Muscle of arm (tissue), 12 donors: ENCODE measurements around the gene CPTP. TPM values are rescaled to one million over a fixed set of nuclear protein-coding genes. Genes with fewer than 3 reads are reported as not detected.
A peak's percentile ranks its signal among the peaks of the same experiment; 100 is the strongest.

ENCODE experiments used
- DNase-seq: peaks from one replicate; pipeline ENCODE4 v3.0.0-alpha.2; 2013
- polyA plus RNA-seq, 12 donors: library from polyadenylated mRNA; unstranded; fragments of 120-200 nt; gene quantifications; one replicate each; pipeline ENCODE4 v1.2.1, GENCODE V29; 2013; ENCODE audit not compliant: insufficient read length in 12 of 12

CPTP gene
- polyA plus RNA-seq, 12 donors = 10.5 to 22.7 (median 13.5) TPM; not detected in 1

DNA sequence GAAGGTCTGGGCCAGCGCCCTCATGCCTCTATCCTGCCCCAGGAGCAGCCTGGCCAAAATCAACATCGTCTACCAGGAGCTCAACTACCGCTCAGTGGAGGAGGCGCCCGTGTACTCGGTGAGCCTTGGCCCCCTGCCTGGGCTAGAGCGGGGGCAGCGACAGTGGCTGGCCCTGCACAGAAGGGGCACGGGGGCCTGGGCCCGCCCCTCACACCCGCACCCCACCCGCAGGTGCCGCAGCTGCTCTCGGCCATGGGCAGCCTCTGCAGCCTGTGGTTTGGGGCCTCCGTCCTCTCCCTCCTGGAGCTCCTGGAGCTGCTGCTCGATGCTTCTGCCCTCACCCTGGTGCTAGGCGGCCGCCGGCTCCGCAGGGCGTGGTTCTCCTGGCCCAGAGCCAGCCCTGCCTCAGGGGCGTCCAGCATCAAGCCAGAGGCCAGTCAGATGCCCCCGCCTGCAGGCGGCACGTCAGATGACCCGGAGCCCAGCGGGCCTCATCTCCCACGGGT, 33.5 kb upstream of the CPTP start:
- DNase-seq = no peak

DNA sequence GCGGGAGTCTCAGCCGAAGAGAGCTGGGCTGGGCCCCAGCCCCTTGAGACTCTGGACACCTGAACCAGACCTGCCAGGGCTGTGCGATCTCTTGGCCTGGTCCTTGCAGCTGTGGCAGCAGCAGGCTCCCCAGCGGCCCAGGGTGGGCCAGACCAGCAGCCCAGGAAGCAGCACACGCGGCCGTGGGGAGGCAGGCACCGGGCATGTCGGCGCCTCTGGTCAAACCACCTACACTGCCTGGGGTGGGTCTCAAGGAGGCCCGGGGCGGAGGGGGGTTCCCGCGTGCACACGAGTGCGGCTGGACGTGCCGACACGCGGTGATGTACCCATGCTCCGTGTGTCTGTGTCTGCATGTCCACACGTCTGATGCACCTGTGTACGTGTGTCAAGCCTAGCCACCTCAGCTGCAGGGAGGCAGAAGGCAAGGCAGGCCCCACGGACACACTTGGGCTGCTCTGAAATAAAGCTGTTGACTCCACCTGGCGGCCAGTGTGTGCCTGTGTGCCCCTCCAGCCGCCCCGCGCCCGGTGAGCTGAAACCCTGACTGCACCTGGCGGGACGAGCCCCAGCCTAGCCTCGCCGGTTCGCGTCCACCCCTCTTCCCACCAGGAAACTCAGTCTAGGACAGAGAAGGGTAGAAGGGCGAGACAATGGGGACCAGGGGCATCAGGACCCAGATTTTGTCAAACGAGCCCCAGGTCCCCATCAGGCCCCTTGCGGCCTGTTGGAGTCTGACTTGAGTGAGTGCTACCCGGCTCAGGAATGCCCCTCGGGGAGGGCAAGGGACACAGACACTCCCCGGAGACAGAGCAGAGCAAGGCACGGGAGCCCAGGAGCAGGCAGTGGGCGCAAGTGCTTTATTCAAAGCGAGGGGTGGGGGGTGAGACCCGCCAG, 32.8 kb upstream of the CPTP start:
- DNase-seq = peak; percentile 53

DNA sequence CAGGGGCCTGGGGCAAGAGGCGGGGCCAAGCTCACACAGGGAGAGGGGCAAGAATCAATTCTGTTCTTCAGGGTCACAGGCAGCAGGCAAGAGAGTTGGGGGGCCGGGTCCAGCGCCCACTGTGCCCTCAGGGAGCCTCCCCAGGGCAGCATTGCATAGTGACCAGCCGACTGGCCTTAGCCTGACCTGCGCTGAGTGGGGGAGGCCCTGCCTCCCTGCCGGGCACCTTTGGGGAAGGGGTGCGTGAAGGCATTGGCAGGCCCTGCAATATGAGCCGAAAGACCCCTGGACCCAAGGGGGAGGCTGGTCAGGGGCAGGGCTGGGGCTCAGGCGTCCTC, 32.2 kb upstream of the CPTP start:
- DNase-seq = no peak

DNA sequence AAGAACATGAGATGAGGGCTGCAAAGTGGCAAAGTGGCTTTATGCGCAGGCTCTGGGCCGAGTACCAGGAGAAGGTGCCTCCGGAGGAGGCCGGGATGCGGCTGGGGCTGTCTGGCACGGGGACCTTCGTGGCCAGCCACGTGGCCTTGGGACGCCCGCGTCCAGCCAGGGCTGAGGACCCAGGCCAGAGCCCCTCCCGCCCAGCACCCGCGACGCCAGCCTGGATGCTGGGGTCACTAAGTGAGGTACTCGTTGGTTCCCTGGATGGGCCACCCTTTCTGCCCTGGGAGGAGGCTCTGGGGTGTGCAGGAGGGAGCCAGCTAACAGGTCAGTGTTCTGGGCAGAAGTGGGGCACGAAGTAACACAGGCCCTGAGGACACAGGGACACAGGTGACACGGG, 31.8 kb upstream of the CPTP start:
- no peak for DNase-seq

DNA sequence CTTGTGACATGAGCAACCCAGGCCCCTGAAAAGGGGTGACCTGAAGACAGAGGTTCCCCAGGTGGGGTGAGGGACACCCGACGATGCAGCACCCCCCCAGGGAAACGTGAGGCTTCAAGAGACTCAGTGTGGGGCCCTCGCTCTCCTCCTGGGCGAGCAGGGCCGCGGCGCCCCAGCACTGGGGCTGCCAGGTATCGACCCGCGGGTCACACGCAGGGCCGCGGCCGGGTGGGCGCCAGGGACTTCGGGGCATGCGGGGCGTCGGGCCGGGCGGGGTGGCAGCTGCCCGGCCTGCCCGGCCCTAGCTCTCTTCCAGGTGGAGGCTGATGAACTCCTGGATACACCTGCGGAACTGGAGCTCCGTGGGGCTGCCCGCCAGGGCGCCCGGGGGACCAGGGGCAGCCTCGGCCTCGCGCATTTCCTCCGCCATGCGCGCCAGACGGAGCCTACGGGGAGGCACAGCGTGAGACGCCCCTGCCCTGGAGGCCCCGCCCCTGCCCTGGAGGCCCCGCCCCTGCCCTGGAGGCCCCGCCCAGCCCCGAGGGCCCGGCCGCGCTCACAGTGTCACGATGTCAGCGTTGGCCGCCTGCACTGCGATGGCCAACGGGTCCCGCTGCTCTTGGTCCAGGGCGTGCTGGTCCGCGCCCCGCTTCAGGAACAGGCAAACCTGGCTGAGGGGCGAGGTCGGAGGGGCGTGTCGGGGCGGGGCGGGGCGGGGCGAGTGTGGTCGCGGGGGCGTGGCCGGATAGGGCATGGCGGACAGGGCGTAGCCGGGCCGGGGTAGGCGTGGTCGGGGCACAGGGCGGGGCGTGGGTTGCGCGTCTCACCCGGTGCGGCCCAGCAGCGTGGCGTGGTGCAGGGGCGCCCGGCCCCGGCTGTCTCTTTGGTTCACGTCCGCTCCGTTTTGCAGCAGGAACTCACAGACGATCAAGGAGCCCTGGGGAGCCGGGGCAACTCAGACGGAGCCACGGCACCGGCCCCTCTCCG, 31.0 kb upstream of the CPTP start:
- no peak for DNase-seq

DNA sequence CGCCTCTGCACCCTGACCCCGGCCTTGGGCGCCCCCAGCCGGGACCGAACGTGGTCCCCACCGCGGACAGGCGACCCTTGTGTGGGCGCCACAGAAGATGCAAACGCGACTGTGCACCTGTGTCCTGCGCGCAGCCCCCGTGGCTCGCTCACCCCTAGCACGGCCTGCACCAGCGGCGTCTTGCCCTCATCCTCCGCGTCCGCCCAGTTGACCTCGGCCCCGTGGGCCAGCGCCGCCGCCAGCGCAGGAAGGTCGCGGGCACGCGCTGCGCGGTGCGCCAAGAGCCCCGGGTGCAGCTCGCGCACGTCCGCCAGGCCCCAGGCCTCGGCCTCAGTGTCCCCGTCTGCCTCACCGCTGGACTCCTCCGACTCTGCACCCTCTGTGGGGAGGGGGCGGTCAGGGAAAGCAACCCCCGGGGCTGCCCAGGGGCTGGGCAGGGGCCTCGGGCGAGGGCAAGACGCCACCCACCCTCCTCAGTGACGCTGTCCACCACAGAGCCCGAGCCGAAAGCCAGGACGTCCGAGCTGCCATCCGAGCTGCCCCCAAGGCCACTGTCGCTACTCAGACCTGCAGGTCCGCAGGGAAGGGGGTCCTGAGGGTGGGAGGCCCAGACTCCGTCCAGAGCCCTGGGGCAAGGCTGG, 30.2 kb upstream of the CPTP start:
- no peak for DNase-seq

DNA sequence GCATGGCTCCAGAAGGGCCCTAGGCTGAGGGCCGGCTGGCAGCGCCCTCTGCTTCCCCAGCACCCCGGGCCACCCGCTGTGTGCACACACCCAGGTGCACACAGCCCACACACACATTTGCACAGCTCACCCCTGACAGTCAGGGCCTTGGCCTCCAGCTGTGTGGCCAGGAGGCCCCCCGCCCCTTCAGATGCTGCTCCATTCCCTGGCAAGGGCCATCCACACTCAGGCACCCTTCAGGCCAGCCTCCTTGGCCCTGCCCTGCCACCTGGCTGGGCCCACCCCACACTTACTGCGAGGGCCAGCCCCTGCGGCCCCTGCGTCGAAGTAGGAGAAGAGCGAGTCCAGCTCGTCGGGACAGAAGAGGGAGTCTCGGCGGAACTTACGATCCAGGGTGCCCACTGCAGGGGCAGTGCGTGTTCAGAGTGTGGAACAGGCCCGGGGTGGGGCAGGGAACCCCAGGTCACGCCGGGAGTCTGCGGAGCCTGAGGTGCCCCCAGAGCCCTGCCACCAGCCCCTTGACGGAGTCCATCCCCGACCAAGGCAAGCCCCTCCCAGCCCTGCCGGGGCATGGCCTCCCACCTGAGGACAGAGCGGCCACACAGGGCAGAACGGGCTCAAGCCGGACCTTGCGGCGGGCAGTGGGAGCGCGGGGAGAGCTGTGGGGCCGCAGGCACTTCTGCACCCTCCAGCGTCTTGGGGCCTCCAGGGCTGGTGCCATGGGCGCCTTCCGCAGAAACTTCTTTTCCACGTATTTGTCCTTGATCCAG, 29.3 kb upstream of the CPTP start:
- DNase-seq = no peak

DNA sequence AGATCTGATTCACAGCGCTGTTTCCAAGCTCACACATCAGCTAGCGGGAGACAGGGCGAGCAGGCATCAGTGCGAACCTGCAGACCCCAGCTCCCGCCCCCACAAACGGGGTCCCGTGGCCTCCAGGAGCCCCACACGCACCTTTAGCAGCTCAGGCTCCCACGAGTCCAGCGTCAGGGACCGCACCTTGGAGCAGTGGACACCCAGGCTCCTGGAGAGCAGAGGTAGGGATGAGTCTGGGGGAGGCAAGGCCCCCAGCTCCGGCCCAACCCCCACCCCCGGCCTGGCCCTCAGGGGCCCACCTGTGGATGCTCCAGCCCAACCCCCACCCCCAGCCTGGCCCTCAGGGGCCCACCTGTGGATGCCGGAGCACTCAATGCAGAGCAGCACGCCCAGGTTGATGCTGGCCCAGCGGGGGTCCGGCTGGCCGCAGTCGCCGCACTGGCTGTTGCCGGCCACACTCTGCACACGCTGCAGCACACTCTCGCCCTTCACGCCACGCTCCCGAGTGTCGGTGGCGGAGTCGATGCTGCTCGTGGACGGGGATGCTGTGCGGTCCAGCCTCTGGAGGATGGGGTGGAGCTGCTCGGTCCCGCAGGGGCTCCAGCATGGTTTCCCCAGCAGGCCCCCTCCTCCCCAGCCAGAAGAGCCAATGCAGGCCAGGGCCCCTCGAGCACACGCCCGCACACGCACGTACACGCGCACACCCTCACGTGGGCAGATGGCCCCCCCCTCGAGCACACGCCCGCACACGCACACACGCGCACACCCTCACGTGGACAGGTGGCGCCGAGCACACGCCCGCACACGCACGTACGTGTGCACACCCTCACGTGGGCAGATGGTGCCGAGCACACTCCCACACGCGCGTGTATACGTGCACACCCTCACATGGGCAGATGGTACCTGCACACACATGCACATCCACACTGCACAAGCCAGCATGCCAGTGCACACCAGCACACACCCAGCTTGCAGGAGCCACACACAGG, 28.2 kb upstream of the CPTP start:
- DNase-seq = no peak

DNA sequence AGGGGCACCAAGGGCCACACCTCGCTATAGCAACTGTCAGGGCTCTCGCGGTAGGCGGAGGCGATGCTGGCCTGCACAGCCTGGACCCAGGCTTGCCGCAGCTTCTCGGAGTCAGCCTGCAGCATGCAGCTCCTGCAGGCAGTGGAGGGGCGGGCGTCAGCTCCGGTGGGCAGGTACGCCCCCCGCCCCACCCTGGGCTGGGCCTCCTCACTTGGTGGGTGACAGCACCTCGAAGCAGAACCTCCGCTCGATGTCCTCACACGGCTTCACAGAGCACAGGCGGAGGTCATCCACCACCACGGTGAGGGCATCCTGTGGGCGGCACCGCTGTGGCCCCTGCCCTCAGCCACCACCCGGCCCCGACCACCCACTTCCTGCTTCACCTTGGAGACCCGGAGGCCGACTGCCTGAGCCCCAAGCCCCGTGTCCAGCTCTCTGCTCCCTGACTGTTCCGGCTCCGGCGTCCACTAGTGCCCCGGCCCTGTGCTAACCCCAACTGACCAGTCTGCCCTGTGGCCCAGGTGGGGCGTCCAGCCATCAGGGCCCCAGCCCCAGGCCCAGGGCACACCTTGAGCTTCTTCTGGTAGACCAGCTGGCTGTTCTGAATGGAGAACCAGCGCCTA, 26.7 kb upstream of the CPTP start:
- no peak for DNase-seq

DNA sequence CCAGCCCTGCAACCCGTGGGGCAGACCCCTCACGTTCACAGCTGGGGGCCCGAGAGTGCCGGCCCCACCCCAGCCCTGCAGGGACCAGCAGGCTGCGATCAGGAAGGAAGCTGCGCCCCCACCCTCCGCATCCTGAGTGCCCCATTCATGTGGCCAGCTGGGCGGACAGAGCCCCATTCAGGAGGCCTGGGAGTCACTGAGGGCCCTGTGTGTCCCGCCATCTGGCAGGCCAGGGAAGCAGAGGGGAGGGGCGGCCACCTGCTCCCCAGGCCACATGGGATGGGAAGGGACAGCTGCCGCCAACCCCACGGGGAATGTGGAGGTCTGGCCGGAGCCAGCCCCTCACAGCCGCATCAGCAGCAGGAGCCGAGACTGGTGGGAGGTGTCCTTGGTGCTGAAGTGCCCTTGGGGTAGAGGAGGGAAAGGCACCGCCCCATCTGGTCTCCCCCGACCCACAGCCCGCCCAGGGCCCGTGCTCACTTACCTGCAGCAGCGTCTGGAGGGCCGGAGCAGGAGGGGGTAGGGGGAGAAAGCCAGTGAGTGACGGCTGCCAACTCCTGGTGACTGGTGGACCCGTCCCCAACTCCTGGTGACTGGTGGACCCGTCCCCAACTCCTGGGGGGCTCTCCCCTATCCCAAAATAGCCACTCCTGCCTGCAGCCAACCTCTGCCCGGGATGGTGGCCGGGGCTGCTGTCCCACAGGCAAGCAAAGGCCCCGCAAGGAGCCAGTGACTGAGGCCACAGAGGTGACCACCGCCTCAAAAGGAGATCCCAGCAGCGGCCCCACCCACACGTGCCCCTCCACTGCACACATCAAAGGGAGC, 25.5 kb upstream of the CPTP start:
- DNase-seq = peak; percentile 50

DNA sequence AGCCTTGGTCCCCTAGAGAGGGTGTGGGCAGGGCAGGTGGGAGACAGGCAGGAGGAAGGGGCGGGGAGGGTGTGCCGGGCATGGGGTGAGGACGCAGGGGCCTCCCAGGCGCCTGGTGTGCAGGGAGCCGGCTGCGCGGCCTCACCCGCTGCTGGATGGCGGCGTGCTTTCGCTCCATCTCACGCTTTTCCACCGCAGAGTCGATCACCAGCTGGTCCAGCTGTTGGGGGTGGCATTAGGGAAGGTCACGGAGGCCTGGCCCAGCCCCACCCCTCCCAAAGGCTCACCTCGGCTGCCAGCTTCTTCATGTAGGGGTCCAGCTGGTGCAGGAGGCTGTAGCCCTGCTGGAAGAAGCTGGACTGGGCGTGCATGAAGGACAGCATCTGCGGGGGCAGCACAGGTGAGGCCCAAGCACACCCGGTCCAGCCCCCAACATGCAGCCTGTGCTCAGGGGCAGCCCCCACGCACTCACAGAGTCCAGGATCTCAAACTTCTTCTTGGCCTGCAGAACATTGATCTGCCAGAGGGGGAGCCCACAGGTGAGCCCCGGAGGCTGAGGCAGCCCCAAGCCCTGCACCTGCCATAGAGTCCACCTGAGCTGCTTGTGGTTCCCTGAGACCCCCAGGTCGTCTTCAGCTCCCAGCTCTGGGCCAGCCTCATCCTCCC, 24.8 kb upstream of the CPTP start:
- no peak for DNase-seq

DNA sequence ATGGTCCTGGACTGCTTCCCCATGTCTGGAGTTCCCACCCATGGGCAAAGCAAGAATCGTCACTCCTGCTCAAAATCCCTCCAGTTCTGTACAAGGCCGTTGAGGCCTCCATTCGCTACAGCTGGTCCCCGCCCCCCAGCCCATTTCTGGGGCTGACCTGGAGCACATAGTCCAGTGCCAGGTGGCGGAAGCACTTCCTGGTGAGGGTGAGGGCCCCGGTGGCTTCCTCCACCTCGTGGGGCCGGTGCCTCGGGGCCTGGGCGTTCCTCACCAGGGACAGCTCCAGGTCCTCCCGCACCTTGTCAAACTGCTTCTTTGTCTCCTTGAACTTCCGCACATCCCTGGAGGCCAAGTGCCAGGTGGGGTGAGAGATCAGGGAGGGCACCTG, 24.3 kb upstream of the CPTP start:
- no peak for DNase-seq

DNA sequence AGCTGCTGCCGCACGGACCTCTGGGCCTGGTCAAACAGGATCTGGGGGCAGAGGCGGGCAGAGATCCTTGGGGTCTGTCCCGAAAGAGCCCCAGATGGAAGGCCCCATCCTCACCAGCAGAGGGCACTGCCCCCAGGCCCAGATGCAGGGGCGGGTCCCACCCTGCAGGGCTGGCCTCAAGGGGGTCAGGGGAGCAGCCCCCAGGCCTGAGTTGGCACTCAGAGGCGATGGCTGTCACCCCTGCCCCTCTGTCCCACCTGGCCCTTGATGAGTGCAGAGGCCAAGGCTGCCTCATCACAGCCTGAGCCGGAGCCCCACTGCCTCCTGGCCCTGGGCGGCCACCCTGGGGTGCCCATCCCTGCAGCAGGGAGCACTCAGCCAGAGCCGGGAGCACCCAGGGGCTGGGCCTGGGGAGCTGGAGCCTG, 22.6 kb upstream of the CPTP start:
- no peak for DNase-seq

DNA sequence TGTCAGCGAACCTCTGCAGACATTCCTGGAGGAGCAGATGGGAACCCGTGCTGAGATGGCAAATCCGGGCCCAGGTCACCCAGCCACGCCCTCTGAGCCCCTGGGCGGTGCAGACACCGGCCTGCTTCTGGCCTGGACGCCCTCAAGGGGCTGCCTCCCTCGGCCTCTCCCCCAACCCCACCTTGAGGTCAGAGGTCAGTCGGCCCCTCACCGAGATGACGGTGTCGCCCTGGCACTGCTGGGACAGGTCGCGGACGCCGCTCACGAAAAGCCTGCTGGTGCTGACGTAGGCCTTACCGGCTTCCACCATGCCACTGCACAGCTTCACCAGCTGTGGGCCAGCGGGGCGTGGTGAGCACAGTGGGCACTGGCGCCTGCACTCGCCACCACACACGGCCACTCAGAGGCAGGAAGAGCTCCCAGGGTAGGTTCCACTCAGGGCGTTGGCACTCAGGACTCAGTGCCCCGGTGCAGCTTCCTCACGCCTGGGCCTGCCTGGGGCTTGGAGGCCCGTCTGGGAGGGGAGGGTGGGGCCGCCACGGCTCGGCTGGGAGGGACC, 21.6 kb upstream of the CPTP start:
- no peak for DNase-seq

DNA sequence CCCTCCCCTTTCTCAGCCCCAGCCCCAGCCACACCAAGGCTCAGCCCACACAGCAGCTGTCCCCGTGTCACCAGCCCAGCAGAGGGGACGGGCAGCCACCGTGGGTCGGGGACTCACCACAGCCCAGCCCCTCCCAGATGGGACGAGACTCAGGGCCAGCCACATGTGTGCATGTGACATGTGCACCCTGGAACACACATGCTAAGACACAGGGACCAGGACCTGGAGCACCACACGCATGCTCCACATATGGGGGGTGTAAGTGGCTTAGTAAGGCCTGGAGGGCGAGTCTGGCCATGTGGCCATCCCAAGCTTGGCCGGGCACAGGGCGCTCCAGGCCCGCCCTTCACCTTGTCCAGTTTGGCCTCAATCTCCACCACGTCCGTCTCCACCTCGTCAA, 20.9 kb upstream of the CPTP start:
- DNase-seq = no peak

DNA sequence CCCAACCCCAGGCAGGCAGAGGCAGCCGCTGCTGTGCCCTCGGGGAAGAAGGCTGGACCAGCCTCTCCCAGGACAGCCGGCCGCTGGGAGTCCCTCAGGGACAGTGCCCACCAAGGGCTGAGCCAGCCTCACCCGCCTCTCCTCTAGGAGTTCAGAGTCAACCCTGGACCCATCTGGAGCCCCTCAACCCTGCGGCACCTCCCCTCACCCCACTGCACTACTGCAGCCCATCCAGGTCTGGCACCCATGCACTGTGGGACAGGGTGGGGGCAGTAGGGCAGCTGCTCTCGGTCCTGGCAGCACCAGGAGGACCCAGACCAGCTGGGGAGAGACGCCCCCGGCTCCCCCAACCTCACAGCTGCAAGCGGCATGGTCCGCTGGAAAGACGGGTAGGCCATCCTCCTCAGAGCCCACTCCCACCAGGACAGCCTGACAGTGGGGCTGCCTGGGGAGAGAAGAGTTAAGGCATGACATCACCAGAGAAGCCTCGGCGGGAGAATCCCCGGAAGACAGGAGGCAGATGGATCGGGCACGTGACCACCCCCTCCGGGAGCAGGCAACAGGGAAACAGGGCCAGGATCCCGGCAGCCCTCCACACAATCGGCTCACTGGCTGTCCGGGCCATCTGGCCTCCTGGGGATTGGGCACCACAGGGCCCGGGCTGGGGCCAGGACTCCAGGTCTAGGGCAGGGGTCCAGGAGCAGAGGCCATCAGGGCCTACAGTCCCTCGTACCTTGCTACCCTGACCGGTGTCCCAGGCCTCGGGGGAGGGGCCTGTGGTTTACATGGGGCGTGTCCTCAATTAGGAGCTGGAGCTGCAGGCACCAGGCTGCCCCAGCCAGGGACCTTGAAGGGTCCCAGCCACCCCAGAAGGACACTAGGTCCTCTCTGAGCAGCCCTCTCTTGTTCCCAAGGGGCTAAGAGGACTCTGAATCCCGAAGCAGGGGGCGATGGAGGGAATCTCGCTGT, 20.0 kb upstream of the CPTP start:
- no peak for DNase-seq
